Thymus (tissue), 11 donors: ENCODE data around the gene EIF5. TPM values are rescaled to one million over a fixed set of nuclear protein-coding genes. Genes with fewer than 3 reads are reported as not detected.

Source experiments
- DNase-seq, 9 donors: peaks; one replicate each; pipeline ENCODE4 v3.0.0-alpha.2; 2013; ENCODE audit warnings: low spot score in 9 of 9, low read depth in 6 of 9, missing footprints in 1 of 9
- H3K27ac ChIP-seq, 2 donors: one replicate each; pipeline ENCODE4 v1.5.1; 2013; ENCODE audit warnings: control low read depth in 1 of 2, low read depth in 1 of 2, low read length in 1 of 2, mild to moderate bottlenecking in 1 of 2, moderate library complexity in 1 of 2
- H3K27me3 ChIP-seq, 2 donors: one replicate each; pipeline ENCODE4 v1.5.1; 2013; ENCODE audit warnings: low read length in 1 of 2; ENCODE audit not compliant: control insufficient read depth in 2 of 2, insufficient read depth in 1 of 2
- H3K36me3 ChIP-seq, 2 donors: one replicate each; pipeline ENCODE4 v1.5.1; 2013; ENCODE audit warnings: low read length in 1 of 2, mild to moderate bottlenecking in 1 of 2, moderate library complexity in 1 of 2; ENCODE audit not compliant: control insufficient read depth in 2 of 2, insufficient read depth in 2 of 2
- H3K4me1 ChIP-seq, 2 donors: one replicate each; pipeline ENCODE4 v1.5.1; 2013; ENCODE audit warnings: low read length in 2 of 2; ENCODE audit not compliant: control insufficient read depth in 2 of 2, insufficient read depth in 2 of 2
- H3K4me3 ChIP-seq, 2 donors: one replicate each; pipeline ENCODE4 v1.5.1; 2013; ENCODE audit warnings: low read length in 2 of 2, control low read depth in 1 of 2, mild to moderate bottlenecking in 1 of 2
- H3K9me3 ChIP-seq, 2 donors: one replicate each; pipeline ENCODE4 v1.5.1; 2013; ENCODE audit warnings: low read length in 1 of 2, mild to moderate bottlenecking in 1 of 2; ENCODE audit not compliant: control insufficient read depth in 2 of 2, insufficient read depth in 1 of 2
- WGBS: extraction: QIAGEN DNeasy Blood & Tissue Kit; methylation state at CpG from one replicate; pipeline ENCODE4 v1.1.7; 2013; 5-methylcytosine and 5-hydroxymethylcytosine counted together
- polyA plus RNA-seq: library from polyadenylated mRNA; stranded (reverse); fragments of 200-250 nt; gene quantifications from one replicate; pipeline ENCODE4 v1.2.3, GENCODE V29; 2013
- total RNA-seq: library from RNA; stranded (reverse); fragments of 120-200 nt; gene quantifications from one replicate; pipeline ENCODE4 v1.2.4, GENCODE V29; 2013
- donor health status: healthy.

EIF5 gene
- total and polyA plus RNA-seq, 2 donors = 89.5 to 96.1 TPM

DNA sequence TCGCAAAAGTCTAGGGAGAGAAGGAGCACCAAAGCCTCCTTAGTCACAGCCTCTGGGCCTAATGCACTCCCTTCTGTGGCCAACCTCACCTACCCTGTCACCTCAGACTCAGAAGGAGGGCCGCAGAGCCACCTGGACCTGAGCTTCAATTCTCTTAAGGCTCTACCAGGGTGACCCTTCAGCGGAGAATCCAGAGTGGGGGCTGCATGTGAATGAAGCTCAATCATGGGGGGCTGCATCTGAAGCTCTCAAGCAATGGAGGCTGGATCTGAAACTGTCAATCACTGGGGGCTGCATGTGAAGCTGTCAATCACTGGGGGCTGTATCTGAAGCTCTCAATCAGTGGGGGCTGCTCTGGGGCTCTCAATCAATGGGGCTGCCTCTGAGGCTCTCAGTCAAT, 43.1 kb upstream of the EIF5 start:
- WGBS = 94% methylated on average over 3 of the region's 3 CpGs
- Histone ChIP-seq H3K4me1 (no peaks in the 10 kb centered on the region), H3K4me3 (no peak overlapping the region), H3K9me3 (no peaks in the 10 kb centered on the region), H3K27ac (no peak overlapping the region), H3K36me3 (no peaks in the 10 kb centered on the region), H3K27me3 (peaks cover 6 to 53% of the 10 kb centered on the region in 2 donors)
- no peak for DNase-seq

DNA sequence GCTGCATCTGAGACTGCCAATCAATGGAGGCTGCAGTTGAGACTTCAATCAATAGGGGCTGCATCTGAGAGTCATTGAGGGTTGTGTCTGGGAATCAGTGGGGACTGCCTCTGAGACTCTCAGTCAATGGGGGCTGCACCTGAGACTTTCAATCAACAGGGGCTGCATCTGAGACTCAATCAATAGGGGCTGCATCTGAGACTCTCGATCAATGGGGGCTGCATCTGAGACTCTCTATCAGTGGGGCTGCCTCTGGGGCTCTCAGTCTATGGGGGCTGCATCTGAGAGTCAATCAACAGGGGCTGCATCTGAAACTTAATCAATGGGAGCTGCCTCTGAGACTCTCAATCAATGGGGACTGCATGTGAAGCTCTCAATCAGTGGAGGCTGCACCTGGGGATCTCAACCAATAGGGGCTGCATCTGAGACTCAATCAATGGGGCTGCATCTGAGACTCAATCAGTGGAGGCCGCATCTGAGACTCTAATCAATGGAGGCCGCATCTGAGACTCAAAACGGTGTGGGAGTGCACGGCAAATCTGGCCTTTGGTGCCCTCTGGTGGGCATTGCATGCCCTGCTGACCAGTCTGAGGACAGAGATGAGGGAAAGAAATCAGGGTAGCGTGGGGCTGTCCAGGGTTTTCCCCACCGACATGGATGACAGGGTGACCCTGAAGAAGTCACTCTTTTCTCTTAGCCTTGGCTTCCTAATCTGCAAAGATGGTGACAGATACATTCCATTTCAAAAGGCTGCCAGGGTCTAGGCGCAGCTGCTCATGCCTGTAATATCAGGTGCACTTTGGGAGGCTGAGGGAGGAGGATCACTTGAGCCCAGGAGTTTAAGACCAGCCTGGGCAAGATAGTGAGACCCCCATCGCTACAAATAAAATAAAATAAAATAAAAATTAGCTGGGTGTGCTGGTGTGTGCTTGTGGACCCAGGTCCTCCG, 41.3 kb upstream of the EIF5 start:
- DNase-seq = peak; percentile 14 to 72 (median 41)

GRCh38 chr14:103293465-103293864, 40.6 kb upstream of the EIF5 start:
- DNase-seq = no peak
- H3K4me1 ChIP-seq = no peaks in the 10 kb centered on the region

More for the DNA sequence above, 41.3 kb upstream of the EIF5 start:
- no peaks in the 10 kb centered on the region for H3K36me3 ChIP-seq
- H3K27ac ChIP-seq = no peak overlapping the region
- H3K27me3 ChIP-seq = peaks cover 6 to 41% of the 10 kb centered on the region in 2 donors
- WGBS = 39% methylated on average over 10 of the region's 10 CpGs
- H3K4me3 ChIP-seq = no peak overlapping the region
- H3K9me3 ChIP-seq = no peaks in the 10 kb centered on the region
- no peaks in the 10 kb centered on the region for H3K4me1 ChIP-seq

GRCh38 chr14:103294091-103294490, 39.9 kb upstream of the EIF5 start:
- Histone ChIP-seq H3K4me3 (no peak overlapping the region), H3K36me3 (no peaks in the 10 kb centered on the region), H3K27me3 (peaks cover 6 to 37% of the 10 kb centered on the region in 2 donors), H3K27ac (no peak overlapping the region), H3K9me3 (no peaks in the 10 kb centered on the region), H3K4me1 (no peaks in the 10 kb centered on the region)
- 94% methylated on average over 11 of the region's 11 CpGs for WGBS
- no peak for DNase-seq

More at GRCh38 chr14:103293465-103293864, 40.6 kb upstream of the EIF5 start:
- Histone ChIP-seq H3K36me3 (no peaks in the 10 kb centered on the region), H3K27me3 (peaks cover 6 to 37% of the 10 kb centered on the region in 2 donors), H3K4me3 (no peak overlapping the region), H3K9me3 (no peaks in the 10 kb centered on the region), H3K27ac (no peak overlapping the region)
- WGBS = 81% methylated on average over 7 of the region's 7 CpGs

DNA sequence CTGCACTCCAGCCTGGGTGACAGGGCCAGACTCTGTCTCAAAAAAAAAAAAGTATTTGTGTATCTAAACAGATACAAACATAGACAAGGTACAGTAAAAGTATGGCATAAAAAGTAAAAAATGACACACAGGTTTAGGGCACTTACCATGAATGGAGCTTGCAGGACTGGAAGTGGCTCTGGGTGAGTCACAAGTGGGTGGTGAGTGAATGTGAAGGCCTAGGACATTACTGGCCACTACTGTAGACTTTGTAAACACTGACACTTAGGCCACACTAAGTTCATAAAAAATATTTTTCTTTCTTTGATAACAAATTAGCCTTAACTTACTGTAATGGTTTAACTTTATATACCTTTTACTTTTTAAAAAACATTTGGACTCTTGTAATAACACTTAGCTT, 38.0 kb upstream of the EIF5 start:
- H3K27me3 ChIP-seq = peaks cover 6 to 30% of the 10 kb centered on the region in 2 donors
- H3K4me3 ChIP-seq = no peak overlapping the region
- no peak for DNase-seq
- no peaks in the 10 kb centered on the region for H3K4me1 ChIP-seq
- no peak overlapping the region for H3K27ac ChIP-seq
- no peaks in the 10 kb centered on the region for H3K9me3 ChIP-seq
- no peaks in the 10 kb centered on the region for H3K36me3 ChIP-seq

- Histone ChIP-seq H3K4me3 (no peak overlapping the region), H3K27ac (no peak overlapping the region), H3K9me3 (no peaks in the 10 kb centered on the region), H3K27me3 (peaks cover 6 to 20% of the 10 kb centered on the region in 2 donors), H3K4me1 (no peaks in the 10 kb centered on the region), H3K36me3 (no peaks in the 10 kb centered on the region)
- no peak for DNase-seq
- WGBS = 89% methylated on average over 12 of the region's 12 CpGs
Measured at GRCh38 chr14:103296987-103297386, 37.0 kb upstream of the EIF5 start.

GRCh38 chr14:103298620-103299019, 35.4 kb upstream of the EIF5 start:
- Histone ChIP-seq H3K9me3 (no peaks in the 10 kb centered on the region), H3K27me3 (peaks cover 0 to 4% of the 10 kb centered on the region in 2 donors), H3K4me3 (no peak overlapping the region), H3K27ac (no peak overlapping the region), H3K36me3 (no peaks in the 10 kb centered on the region), H3K4me1 (no peaks in the 10 kb centered on the region)
- no peak for DNase-seq
- 95% methylated on average over 1 of the region's 1 CpG for WGBS

DNA sequence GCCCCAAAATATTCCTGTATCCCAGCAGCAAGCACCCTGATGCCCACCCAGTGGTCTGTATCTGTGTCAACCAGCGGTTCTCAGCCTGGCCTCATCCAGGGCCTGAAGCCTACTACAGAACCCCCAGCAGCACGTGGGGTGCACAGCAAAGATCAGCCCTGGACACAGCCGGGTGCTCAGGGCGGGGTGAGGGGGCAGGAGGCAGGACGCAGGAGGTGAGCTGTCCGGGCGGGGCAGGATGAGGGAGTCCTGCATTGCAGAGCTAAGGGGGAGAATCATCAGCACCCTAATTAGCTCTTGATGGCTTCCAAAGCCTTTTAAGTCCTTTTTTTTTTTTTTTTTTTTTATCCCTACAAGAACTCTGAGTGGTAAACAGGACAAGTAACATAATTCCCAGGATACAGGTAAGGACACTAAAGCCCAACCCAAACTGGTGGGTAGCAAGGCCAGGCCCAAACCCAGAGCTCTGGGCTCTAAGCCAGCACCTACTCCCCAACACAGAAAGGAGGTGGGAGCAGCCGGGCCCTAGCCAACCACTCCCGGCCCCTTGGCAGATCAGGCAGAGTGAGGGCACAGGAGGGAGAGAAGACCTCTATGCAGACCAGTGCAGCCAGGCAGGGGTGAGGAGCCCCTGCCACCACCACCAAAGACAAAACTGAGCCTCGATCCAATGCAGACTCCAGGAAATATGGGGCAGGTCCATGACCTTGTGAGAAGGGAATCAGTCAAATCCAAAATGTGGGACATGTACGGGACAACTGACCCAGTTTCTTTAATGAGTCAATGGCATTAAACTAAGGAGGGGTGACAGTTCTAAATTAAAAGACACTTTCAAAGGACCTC, 32.3 kb upstream of the EIF5 start:
- no peak for DNase-seq
- Histone ChIP-seq H3K4me3 (no peak overlapping the region), H3K36me3 (no peaks in the 10 kb centered on the region), H3K4me1 (no peaks in the 10 kb centered on the region), H3K27ac (no peak overlapping the region), H3K9me3 (peaks cover 0 to 1% of the 10 kb centered on the region in 2 donors), H3K27me3 (no peaks in the 10 kb centered on the region)
- 98% methylated on average over 11 of the region's 11 CpGs for WGBS

- Histone ChIP-seq H3K4me1 (no peaks in the 10 kb centered on the region), H3K27ac (no peak overlapping the region), H3K9me3 (peaks cover 0 to 1% of the 10 kb centered on the region in 2 donors), H3K36me3 (no peaks in the 10 kb centered on the region), H3K27me3 (no peaks in the 10 kb centered on the region), H3K4me3 (no peak overlapping the region)
- no peak for DNase-seq
- WGBS = 92% methylated on average over 1 of the region's 1 CpG
Measured at GRCh38 chr14:103302966-103303365, 31.1 kb upstream of the EIF5 start.
